GM19372 (cell line): ENCODE data around the gene MEOX1.

Source experiments
- ATAC-seq: cut with Tn5 transposase; IDR thresholded peaks from one replicate; pipeline ENCODE4 v1.9.1; 2021; ENCODE audit warnings: mild to moderate bottlenecking, low read depth, moderate library complexity; ENCODE audit not compliant: unreplicated experiment

The MEOX1 gene

DNA sequence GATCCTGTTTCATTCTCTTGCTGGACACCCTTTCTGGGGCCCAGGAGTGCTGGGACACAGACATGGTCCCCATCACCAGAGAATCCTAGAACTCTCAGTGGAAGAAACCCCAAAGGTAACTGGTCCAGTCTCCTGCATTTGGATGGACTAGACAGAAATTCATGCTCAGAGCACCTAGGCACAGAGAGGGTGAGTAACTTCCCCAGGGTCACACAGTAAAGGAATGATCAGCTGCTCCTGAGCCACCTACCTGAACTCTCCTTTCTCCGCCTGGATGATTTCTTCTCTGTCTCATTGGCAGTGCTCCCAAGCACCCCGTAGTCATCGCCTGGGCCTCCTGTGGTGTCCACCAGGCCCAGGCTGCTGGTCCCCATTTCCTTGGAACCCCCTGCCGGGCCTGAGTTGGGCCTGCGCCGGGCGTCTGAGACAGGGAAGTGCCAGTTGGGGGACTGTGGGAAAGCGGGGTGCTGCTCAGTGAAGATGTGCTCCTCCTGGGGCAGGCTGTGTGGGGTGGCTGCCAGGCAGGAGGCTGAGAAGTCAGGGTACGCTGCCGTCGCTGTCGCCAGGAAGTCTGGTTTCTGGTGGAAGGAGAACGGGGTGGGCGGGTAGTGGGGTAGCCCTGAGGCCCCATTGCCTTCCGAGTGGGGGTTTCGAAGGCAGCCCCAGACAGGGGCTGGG lies 767 bp downstream of the MEOX1 start:
- ATAC-seq = no peak

- ATAC-seq = no peak
These were observed 1.7 kb downstream of the MEOX1 start for GRCh38 chr17:43659823-43660617.

DNA sequence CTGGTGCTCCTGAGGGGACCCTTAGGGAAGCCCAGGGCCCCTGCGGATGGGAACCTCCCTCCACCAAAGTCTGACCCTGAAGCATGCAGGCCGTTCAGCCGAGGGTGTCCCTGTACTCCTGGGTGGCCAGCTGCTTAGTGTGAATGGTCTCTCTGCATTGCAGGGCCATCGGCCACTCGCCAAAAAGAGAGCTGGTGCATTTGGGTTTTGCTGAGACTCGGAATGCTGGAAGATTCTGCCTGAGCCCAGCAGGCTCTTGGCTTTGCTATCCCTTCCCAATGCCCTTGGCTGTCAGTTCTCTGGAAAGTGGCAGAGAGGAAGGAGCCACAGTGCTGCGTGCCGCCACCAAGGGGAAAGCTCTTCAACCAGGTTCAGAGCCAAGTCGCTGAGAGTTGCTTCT lies 2.8 kb downstream of the MEOX1 start:
- no peak for ATAC-seq

GRCh38 chr17:43655693-43656255 lies 5.9 kb downstream of the MEOX1 start:
- ATAC-seq = no peak

- no peak for ATAC-seq
These were observed 9.6 kb downstream of the MEOX1 start for GRCh38 chr17:43652124-43652480.

GRCh38 chr17:43650471-43650870 lies 11.3 kb downstream of the MEOX1 start:
- no peak for ATAC-seq

DNA sequence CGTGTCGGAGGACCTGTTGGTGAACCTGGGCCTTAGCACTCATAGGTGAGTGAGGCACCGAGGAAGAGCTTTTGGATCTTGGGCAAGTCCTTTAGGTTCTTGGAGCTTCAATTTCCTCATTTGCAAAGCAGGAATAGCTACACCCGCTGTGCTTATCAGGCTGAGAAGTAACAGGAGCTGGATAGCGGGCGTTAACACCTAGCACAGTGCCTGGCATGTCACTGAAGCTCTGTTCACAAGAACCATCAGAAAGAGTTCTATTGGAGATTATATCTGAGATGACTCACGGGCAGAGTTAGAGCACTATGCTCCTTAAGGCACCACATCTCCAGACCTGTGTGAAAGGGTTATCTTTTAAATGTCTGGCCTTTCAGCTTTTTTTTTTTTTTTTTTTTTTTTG lies 12.8 kb downstream of the MEOX1 start:
- no peak for ATAC-seq

DNA sequence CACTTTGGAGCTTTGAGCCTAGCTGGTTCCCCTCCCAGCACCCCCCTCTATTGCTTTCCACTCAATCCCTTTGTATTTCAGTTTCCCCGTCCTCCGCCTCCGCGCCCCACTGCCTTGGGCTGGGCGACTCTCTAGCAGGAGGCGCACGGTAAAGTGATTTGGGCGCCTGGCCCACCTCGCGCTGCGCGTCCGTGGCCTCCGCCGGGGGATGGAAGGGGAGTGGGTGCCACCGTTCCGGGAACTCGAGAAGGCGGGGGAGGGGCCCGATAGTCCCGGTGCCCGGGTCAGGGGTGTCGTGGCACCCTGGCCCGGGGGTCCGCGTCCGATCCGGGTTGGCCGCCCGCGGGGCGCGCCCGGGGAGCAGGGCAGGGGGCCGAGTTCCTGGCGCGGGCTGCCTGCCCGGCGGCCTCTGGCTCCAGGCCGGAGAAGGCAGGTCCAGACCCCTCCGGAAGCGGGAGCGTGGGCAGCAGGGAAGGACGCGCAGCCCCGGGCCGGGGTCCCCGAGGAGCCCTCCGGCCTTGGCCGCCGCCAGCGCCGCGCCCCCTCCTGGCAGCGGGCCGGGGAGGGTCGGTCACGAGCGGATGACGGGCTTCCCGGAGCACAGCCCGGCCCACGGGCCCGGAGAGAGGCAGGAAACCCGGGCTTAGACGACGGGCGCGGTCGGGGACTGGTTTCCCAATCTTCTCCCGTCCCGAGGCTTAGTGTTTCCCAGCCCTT lies 15.8 kb downstream of the MEOX1 start:
- no peak for ATAC-seq

DNA sequence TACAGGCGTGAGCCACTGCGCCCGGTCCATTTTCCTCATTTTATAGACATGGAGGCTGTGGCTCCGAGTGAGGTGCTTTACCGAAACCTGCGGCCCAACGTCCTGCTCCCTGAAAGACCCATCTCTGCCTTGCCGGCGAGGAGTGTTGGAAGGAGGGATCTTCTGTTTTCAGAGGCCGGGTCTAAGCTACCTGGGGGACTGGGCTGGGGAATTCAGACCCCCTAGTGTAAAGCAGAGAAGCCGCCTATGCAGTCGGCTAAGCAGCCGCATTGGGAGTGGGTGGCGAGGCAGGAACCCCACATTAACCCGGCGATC lies 16.3 kb downstream of the MEOX1 start:
- ATAC-seq = no peak

DNA sequence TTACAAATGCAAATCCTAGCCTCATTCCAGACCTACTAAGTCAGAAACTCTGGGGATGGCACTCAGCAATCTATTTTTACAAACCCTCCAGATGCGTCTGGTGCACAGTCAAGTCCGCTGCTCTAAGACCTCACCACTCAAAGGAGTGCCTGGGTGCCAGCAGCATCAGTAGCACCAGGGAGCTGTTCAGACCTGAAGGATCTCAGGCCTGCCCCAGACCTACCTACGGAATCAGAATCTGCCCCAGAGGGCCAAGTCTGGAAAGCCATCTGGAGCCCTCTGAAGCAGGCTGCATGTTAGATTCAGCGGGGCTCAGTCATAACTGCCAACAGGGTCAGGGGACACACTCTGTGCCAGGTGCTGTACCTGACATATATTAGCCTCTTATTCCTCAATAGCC lies 17.6 kb downstream of the MEOX1 start:
- ATAC-seq = no peak

DNA sequence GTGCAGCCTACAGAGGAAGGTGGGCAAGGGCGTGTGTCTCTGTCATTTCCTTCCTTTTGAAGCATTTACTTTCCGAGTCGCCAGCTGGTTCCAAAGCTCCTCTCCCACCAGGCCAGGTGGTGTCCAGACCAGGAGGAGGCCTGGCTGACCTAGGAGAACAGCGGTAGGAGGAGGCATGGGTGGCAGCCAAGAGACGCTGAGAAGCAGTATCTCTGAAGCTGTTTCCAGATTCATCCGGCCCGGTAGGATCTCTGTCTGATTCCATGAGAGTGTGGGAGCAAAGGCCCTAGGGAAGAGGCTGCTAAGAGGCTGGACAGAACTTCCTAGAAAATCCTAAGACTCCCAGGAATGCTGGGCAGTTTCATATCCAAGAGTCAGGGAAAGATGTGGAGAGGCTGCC lies 20.3 kb downstream of the MEOX1 start:
- no peak for ATAC-seq

- ATAC-seq = no peak
These were observed 21.1 kb downstream of the MEOX1 start for GRCh38 chr17:43640491-43641252.

DNA sequence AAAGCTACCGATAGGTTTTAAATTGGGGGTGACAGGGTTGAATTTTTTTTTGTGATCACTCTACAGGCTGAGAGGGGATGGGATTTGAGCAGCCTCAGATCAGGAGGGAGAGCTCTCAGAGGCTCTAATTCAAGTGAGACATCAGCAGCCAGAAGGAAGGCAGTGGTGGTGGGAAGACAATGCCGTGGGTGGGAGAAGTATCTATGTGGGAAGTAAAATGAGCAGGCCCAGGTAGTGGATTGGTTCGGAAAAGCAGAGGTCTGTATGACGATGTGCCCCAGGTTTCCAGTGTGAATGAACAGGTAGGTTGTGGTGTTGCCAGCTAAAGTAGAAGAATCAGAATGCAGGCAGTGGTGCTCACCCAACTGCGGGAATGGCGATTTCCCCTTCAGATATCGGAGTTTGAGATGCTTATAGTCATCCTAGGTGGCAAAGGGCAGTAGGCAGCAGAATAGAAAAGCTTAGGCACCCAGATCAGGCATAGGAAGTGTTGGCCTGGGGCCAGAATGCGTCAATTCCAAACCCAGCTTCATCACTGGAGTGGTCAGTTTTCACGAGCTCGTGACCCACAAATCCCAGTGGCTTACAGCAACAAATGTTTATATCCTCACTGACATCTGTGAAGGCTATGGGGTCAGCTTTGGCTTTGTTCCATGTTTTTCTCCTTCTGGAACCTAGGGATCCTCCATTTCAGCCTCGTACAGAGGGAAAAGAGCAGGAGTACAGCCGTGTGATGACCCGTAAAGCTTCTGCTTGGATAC lies 24.0 kb downstream of the MEOX1 start:
- no peak for ATAC-seq

- ATAC-seq = no peak
These were observed 25.3 kb downstream of the MEOX1 start for GRCh38 chr17:43636426-43636825.

GRCh38 chr17:43634591-43635125 lies 27.1 kb downstream of the MEOX1 start:
- ATAC-seq = no peak

DNA sequence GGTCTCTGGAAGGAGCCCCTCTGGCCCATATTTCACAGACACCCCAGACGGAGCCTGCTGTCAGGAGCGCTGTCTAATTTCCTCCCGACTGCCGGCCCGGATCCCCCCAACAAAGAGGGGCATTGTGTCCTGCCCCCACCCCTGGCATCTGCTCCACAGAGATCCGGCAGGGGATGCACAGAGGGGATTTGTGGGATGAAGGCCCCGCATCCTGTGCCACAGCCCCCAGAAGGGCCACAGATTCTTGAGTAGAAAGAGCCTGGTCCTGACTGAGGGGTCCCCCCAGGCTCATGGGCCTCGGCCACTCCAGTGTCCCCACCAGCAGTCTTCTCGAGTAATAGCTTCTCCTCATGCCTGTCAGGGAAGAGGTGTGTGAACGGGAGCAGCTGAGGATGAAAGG lies 29.5 kb downstream of the MEOX1 start:
- ATAC-seq = no peak

- no peak for ATAC-seq
These were observed 30.3 kb downstream of the MEOX1 start for GRCh38 chr17:43631429-43631828.

DNA sequence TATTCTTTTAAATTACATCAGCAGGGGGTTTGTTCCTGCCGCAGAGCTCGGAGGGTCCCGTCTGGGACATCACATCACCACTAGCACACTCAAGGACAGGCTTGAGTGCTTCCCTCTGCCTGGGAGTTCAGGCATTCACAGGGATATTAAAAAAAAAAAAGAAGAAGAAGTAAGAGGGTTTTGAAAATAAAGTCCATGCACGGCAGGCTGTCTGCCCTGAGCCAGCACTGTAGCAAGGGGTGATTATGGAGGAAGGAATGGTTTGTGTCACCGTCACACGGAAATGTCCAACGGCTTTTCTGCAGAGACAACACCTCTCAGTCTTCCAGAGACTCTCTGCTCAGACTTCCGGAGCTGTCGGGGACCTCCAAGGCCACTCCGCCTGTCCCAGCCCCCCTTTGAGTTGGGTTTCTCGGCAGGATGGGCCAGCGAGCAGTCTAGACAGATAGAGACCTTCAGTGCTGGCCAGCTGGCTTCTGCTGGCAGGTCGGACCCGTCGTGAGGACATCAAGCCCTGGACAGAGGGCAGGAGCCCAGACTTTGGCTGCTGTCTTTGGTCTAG lies 33.6 kb downstream of the MEOX1 start:
- no peak for ATAC-seq

DNA sequence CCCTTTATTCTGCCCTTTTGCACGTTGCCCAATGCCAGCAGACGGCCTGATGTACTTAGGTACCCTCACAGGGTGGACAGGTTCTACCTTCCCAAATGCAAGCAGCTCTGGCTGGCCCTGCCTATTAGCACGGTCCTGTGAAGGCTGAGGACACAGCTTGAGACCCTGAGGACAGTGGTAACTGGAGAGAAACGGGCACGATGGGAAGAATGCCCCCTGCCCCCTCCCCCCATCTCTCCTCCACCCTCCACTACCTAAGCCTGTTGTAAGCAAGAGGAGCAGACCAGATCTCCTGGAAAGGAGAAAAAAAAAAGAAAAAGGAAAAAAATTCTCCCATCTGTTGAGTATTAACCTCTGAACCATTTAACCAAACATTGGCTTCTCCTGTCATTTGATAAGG lies 34.1 kb downstream of the MEOX1 start:
- ATAC-seq = no peak
